Endodermal cell (in vitro differentiated cells): ENCODE measurements around the gene DCHS1. TPM values are rescaled to one million over a fixed set of nuclear protein-coding genes. Genes with fewer than 3 reads are reported as not detected.

ENCODE experiments used
- DNase-seq: peaks from one replicate; pipeline ENCODE4 v3.0.0-alpha.2; 2017
- H3K27ac ChIP-seq: 2 replicates; pipeline ENCODE4 v1.5.1; 2013; ENCODE audit warnings: mild to moderate bottlenecking, low read depth, low read length, moderate library complexity
- H3K27me3 ChIP-seq: 2 replicates; pipeline ENCODE4 v1.6.1; 2013; ENCODE audit warnings: mild to moderate bottlenecking, low read length, moderate library complexity; ENCODE audit not compliant: insufficient read depth, control insufficient read depth, poor library complexity, severe bottlenecking
- H3K36me3 ChIP-seq: 2 replicates; pipeline ENCODE4 v1.7.0; 2013; ENCODE audit warnings: mild to moderate bottlenecking, low read length, moderate library complexity; ENCODE audit not compliant: control insufficient read depth, insufficient read depth
- H3K4me1 ChIP-seq: one replicate; pipeline ENCODE4 v1.7.0; 2013; ENCODE audit warnings: low read length; ENCODE audit not compliant: control insufficient read depth, insufficient read depth
- H3K4me3 ChIP-seq: 2 replicates; pipeline ENCODE4 v1.5.1; 2013; ENCODE audit warnings: mild to moderate bottlenecking, low read length, moderate library complexity
- H3K9ac ChIP-seq: 2 replicates; pipeline ENCODE4 v1.6.1; 2013; ENCODE audit warnings: mild to moderate bottlenecking, low read length, moderate library complexity; ENCODE audit not compliant: poor library complexity, severe bottlenecking; ENCODE audit errors: extremely low read depth
- H3K9me3 ChIP-seq: 2 replicates; pipeline ENCODE4 v1.6.1; 2013; ENCODE audit warnings: mild to moderate bottlenecking, low read length, moderate library complexity; ENCODE audit not compliant: control insufficient read depth
- H3K27ac Mint-ChIP-seq: 2 replicates; pipeline ENCODE4 v1.8.0; 2020; ENCODE audit warnings: mixed read lengths
- H3K27me3 Mint-ChIP-seq: 2 replicates; pipeline ENCODE4 v1.8.0; 2021; ENCODE audit warnings: mild to moderate bottlenecking, mixed read lengths; ENCODE audit not compliant: insufficient read depth
- H3K36me3 Mint-ChIP-seq: 2 replicates; pipeline ENCODE4 v1.8.0; 2020; ENCODE audit warnings: low read depth, mixed read lengths
- H3K4me1 Mint-ChIP-seq: 2 replicates; pipeline ENCODE4 v1.8.0; 2020; ENCODE audit warnings: mixed read lengths
- H3K4me3 Mint-ChIP-seq: 2 replicates; pipeline ENCODE4 v1.8.0; 2020; ENCODE audit warnings: mild to moderate bottlenecking, moderate library complexity, mixed read lengths
- H3K9me3 Mint-ChIP-seq: 2 replicates; pipeline ENCODE4 v1.8.0; 2020; ENCODE audit warnings: mild to moderate bottlenecking, mixed read lengths
- CTCF ChIP-seq: fragments of 200-600 bp; sonication (generic); conservative IDR thresholded peaks from 2 replicates; pipeline ENCODE4 v1.5.0; 2021; ENCODE audit warnings: antibody characterized with exemption, mild to moderate bottlenecking
- WGBS, 2 experiments: methylation state at CpG; one replicate each; pipeline versions ENCODE4 v1.1.5 to v1.1.7; 2013; ENCODE audit warnings: missing lambda C conversion rate in 2 of 2, mixed read lengths in 1 of 2; ENCODE audit not compliant: insufficient coverage in 1 of 2, insufficient read length in 1 of 2; 5-methylcytosine and 5-hydroxymethylcytosine counted together
- total RNA-seq, 2 donors: library from RNA; stranded (reverse); fragmentation: NEBNext Ultra II Directional in 1 of 2; extraction: Animal tissue kit (Norgen Biotek cat#: 25700) in 1 of 2; gene quantifications; 2 replicates in 1 of 2; 3 replicates in 1 of 2; pipeline ENCODE4 v1.2.1, GENCODE V29; 2021

Gene DCHS1
- total RNA-seq, 2 donors from 2014 or later = 13.7 to 14.3 TPM

GRCh38 chr11:6658647-6659046, 3.0 kb upstream of the DCHS1 start:
- Mint-ChIP-seq H3K4me3 (no peak overlapping the region), H3K27me3 (peaks cover 20% of the 10 kb centered on the region), H3K36me3 (no peaks in the 10 kb centered on the region), H3K9me3 (no peaks in the 10 kb centered on the region), H3K27ac (no peak overlapping the region), H3K4me1 (no peaks in the 10 kb centered on the region)
- Histone ChIP-seq H3K9ac (no peak overlapping the region), H3K4me1 (no peaks in the 10 kb centered on the region), H3K9me3 (no peaks in the 10 kb centered on the region), H3K27me3 (peaks cover 17% of the 10 kb centered on the region), H3K4me3 (no peak overlapping the region), H3K27ac (no peak overlapping the region), H3K36me3 (no peaks in the 10 kb centered on the region)
- no peak for TF ChIP-seq CTCF
- DNase-seq = no peak

GRCh38 chr11:6657346-6657745, 1.7 kb upstream of the DCHS1 start:
- no peak overlapping the region for H3K4me3 ChIP-seq
- no peaks in the 10 kb centered on the region for H3K9me3 Mint-ChIP-seq
- peaks cover 17% of the 10 kb centered on the region for H3K27me3 ChIP-seq

GRCh38 chr11:6656936-6657335, 1.3 kb upstream of the DCHS1 start:
- H3K36me3 ChIP-seq = no peaks in the 10 kb centered on the region
- H3K4me1 ChIP-seq = no peaks in the 10 kb centered on the region
- peaks cover 17% of the 10 kb centered on the region for H3K27me3 ChIP-seq
- peak overlapping the region; percentile 87 for H3K4me3 ChIP-seq
- WGBS, 2 experiments = 55 to 72% methylated on average over 3 to 5 of the region's 5 CpGs
- H3K27ac ChIP-seq = no peak overlapping the region
- H3K27ac Mint-ChIP-seq = no peak overlapping the region
- H3K9me3 Mint-ChIP-seq = no peaks in the 10 kb centered on the region
- peak overlapping the region; percentile 60 for H3K4me3 Mint-ChIP-seq
- H3K36me3 Mint-ChIP-seq = no peaks in the 10 kb centered on the region
- no peak overlapping the region for H3K9ac ChIP-seq
- no peaks in the 10 kb centered on the region for H3K9me3 ChIP-seq
- no peaks in the 10 kb centered on the region for H3K4me1 Mint-ChIP-seq
- no peak for TF ChIP-seq CTCF
- H3K27me3 Mint-ChIP-seq = peaks cover 19% of the 10 kb centered on the region
- no peak for DNase-seq

More at GRCh38 chr11:6657346-6657745, 1.7 kb upstream of the DCHS1 start:
- Mint-ChIP-seq H3K27me3 (peaks cover 19% of the 10 kb centered on the region), H3K4me3 (peak overlapping the region; percentile 60), H3K4me1 (no peaks in the 10 kb centered on the region), H3K27ac (no peak overlapping the region), H3K36me3 (no peaks in the 10 kb centered on the region)
- no peak for DNase-seq
- H3K4me1 ChIP-seq = no peaks in the 10 kb centered on the region
- no peak overlapping the region for H3K9ac ChIP-seq
- no CpG with 5 or more reads among the region's 1 CpG for WGBS, 2 experiments
- TF ChIP-seq CTCF = no peak
- no peaks in the 10 kb centered on the region for H3K9me3 ChIP-seq
- H3K36me3 ChIP-seq = no peaks in the 10 kb centered on the region
- no peak overlapping the region for H3K27ac ChIP-seq
